NCI-H2196 treated with DMSO at 0.1 percent for 48 hours (cell line): Measurements from ENCODE around the gene NECTIN1.

Experiments
- DNase-seq: peaks from one replicate; lab custom pipeline; 2025; ENCODE audit not compliant: unreplicated experiment; lab: John Stamatoyannopoulos, UW

Gene NECTIN1

DNA sequence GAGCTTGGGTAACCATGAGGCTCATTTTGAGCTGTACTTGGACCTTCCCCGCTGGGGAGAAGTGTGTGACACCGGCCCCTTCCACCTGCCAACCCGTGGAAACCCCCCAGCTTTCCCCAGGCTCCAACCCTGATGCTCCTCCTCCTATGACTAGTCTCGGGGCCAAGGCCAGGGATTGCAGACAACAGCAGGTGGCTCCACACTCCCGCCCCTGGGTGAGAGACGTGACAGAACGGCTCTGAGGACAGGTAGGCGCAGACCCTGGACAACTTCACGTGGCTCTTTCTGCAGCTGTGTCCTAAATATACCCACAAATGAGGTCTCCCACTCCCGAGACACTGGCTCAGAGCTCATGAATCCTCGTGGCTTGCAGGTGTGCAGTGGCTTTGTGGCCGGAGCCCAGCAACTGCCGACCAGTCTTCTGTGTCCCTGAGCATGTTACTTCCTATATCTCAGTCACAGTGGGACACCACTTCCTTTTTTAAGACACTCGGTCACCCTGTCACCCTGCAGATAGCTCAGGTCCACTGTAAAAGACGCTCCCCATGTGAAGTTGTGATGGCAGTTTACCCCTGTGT lies 55.2 kb downstream of the NECTIN1 start:
- DNase-seq = no peak

DNA sequence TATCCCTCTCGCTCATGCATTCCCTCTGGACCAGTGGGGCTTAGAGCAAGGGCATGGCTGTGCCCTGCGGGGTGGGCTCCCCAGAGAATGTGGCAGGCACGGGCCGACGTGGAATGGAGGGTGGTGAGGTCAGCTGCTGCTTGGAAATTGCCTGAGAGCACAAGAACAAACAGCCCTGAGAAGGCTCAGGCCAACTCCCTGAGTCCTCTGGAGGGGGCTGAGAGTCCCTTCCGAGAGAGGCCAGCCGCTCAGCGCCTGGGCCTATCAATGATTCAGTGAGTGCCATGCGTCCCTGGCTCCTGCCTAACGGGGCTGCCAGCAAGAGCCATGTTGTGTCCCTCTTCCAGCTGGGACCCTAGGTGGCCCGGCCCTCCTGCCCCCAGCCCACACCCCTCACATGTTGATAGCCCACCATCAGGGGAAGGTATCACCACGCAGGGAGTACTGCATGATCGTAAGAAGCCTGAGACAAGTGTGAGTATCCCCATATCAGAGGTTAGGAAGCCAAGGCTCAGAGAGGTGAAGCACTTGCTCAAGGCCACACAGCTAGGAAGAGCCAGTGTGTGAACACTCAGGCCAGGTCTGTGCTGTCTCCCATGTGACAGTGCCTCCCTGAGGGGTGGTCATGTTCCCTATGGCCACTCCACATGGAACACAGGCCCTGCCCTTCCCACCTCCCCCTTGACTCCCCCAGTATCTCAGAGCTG lies 55.8 kb downstream of the NECTIN1 start:
- no peak for DNase-seq

DNA sequence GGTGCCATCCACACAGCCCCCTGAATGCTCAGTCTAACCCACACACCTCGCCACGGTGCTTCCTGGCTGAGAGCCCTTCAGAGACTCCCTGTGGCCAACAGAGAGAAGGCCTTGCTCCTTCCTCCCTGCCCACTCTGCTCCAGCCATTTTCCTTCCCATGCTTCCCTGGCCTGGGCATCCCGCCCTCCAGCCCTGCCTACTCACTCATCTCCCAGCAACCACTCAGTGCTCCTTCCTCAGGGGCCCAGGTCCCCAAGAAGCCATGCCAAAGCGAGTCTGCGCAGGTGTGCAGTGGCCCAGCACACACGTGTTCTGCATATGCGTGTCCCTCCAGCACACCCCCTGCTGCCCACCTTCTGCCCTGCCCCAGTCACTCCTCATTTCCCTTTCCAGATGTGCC lies 56.4 kb downstream of the NECTIN1 start:
- DNase-seq = no peak

DNA sequence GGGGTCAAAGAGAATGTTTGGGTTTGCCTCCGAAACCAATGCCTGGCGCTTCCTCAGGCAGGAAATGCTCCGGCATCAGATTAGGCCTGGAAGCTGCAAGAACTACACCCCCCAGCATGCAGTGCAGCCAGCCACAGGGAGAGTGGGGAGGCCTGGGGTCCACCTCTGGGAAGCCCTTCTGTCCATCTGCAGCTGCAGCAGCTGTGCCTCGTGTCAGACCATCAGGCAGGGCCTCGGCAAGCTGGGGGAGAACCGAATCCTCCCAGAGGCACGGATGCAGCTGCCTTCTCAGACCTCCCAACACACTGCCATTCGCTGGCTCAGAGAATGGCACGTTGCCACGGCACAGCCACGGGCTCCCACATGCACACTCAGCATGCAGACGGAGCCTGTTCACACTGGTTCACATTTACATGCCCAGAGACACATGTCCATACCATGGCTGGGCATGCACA lies 57.4 kb downstream of the NECTIN1 start:
- DNase-seq = peak; percentile 39

DNA sequence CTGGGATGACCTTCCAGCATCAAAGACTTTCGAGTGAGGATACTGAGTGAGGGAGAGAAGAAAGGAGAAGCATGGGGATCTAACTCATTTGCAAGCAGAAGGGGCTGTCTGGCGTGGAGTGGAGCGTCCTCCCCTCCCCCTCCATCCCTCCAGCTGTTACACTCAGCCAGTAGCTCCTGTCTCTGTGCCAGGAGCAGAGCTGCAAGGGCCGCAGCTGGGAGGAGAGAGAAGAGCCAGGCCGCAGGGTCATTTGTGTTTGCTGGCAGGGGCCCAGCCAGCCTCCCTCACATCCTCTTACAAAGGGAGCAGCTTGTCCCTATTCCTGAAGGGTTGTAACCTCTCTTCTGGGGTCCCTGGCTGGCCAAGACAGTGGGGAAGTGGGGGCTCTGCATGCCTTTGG lies 57.9 kb downstream of the NECTIN1 start:
- peak; percentile 74 for DNase-seq

DNA sequence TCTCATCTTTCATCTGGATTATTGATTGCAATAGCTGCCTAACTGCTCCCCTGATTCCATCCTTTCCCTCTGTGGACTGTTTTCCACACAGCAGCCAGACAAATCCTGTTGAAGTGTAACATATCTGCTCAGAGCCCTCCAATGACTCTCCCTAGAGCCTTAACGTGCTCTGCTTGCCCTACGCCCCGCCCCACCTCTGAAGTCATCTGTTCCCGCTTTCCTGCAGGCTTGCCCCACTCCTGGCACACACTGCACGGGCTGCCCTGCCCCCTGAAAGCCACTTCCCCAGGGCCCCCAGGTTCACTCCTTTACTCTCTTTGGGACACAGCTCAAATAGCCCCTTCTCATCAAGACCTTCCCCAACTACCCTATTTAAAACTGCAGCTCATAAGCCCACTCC lies 59.5 kb downstream of the NECTIN1 start:
- no peak for DNase-seq

DNA sequence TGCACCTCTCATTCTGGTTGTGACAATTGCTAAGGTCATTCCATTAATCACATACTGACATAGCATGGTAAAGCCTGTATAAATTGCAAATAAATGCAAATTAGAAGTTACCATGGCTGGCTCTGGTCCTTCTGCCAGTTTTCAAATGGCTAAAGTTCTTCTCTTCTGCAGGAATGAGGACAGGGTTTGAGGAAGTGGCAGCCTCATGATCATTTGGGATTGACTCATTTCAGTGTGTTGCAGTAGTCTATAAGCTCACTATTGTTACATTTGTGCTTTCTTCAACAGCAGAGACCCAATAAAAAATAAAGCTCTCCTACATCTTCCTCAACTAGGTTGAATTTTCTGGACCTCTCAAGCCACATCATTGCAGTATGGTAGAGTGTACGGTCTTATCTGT lies 60.3 kb downstream of the NECTIN1 start:
- no peak for DNase-seq

DNA sequence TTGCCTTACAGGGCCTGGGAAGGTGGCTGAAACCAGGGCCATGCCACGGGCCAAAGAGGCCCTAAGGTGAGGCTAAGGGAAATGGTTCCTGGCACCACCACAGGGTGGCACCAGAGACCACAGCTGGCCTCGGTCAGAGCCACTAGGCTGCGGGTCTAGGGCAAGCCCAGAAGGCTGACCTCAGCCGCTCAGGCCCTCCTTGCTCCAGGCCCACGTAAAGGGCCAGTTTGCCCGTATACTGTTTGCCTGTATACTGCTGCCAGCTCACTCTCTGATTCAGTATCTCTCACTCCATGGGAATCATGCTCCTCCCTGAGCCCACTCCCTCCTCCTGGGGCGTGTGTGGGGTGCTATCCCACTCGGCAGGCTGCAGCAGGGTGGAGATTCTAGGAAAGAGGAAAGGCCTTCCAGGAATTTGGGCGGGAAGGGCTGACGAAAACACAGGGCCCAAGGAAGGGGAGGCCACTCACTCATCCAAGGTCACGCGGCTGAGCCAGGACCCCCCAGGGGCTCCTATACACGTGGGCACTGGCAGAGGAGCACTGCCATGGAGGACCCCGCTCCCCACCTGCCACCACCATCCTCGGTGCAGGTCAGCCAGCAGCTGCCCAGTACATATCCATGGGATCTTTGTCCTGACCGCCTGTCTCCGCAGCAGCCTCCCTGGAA lies 62.4 kb downstream of the NECTIN1 start:
- peak; percentile 64 for DNase-seq

DNA sequence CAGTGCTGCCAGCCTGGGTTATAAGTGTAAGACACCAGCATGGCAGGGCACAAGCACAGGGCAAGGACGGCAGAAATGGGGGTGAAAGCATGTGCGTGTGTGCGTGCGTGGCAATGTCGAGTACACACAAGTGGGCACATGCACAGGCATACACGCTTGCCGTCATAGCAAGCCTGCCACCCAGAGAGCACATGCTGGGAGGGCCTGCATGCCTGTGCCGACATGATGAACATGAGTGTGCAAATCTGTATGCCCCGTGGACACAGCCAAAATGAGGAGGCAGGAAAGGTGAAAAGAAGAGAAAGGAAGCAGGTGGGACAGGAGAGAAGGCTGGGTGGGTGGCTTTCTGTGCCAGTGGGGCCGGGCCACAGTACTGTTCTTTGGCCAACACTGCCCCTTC lies 62.9 kb downstream of the NECTIN1 start:
- DNase-seq = no peak

DNA sequence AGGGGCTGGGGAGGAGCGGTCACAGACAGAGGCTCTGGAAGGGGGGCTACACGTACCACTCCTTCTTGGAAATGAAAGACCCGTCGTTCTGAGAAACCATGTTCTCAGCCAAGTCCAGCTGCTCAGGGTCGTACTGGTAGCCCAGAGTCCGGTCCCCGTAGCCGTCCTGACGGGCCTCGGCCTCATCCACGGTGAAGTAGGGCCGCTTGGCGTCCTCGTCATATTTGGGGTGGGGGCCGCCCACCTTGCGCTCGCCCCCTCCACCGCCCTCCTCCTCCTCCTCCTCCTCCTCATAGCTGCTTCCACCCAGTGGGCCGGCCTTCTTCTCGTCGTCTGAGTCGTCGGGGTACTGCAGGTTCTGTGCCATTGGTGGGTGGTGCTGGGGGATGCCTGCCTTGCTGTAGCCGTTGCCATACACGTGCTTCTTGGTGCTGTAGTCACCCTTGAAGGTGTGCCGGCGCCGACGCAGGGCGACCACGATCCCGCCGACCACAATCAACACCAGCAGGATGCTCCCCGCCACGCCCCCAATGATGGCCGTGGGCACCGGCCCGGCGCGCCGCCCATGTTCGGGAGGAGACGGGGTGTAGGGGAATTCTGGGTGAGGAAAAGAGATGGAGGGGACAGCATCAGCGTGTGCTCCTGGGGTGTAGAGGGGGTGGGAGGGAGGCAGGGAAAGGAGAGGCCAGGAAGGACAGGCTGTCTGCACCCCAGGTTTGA lies 64.1 kb downstream of the NECTIN1 start:
- DNase-seq = no peak

DNA sequence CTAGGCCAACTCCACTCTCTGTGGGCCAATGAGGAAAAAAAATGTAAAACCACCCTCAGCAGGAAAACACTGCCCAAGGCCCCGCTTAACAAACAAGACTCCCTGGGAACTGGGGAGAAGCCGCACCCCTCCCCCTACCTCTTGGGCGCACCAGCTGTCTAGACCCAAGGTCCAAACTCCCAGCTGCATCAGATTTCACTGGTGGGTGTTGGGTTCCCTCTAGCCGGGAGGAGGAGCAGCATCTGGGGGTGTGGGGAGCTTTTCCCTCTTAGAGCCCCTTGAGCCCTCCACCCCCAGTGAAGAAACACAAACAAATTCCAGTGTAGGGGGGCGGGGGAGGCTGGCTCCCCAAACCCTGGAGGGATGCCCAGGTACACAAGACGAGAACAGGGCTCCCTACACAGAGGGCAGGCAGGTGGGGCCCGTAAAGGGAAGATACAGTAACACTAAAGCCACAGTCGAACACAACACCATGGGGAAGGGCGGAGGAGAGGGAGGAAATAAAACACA lies 64.9 kb downstream of the NECTIN1 start:
- DNase-seq = peak; percentile 69

DNA sequence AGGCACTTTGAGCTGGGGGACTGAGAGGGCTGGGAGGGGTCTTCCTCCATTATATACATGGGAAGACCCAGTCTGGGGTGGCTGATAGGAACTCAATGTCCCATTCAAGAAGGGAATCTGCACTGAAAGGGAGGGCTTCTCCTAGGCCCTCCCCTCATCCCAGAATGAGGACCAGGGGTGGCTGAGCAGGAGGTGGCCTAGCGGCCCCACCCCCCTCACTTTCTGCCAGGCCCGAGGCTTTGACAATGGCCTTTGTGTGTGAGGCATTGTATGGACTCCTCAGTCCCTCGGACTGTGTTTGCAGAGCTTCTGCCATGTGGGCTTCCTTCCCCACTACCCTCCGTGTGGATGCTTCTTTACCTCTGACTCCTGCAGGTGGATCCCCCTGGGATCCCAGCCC lies 65.7 kb downstream of the NECTIN1 start:
- DNase-seq = no peak

DNA sequence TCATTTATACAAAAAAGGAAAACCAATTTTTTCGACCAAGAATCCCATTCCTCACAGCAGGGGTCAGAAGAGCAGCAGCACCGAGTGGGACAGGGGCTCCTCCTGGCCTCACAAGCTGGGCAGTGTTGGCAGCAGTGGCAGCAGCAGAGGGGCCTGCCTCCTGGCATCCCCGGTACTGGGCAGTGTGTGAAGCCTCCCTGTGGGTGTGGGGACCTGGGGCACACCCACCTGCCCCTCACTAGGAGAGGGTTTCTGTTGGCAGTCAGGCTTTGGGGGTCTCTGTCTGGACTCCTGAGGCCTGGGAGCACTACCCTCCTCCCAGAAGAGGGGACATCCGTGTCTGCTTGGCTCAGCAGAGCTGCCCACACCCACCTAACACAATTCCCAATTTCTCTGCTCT lies 67.8 kb downstream of the NECTIN1 start:
- DNase-seq = no peak

DNA sequence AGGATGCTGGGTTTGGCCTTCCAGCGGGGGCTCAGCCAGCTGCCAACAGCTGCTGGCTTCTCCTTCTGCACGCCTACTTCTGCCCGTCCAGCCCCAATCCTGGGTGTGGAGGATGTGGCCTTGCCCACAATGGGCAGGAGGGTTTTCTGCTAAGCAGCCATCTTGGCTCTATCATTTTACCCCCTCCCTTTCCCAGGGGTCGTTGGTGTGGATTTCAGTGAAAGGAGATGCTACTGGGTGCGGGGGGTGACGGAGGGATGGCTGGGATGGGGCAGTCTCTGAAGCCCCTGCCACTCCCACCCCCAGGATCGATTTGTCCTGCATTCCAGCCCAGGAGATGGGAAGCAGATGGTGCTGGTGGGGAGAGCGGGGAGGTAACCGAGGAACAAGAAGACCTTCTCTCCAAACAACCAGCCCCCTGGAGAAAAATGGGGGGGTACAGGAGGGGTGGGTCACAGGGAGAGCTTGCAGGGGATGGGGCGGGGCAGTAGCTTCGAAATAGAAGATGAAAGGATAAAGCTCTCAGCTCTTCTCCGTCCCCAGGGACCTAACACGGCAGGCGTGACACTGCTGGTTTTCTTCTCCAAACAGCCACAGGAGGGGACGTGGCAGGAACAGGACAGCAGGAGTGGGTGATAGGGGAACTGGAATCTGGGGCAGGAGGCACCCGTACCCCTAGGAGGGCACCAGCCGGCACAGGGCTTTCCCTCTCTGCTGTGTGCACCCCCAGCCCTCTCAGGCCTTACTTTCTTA lies 68.9 kb downstream of the NECTIN1 start:
- DNase-seq = no peak

DNA sequence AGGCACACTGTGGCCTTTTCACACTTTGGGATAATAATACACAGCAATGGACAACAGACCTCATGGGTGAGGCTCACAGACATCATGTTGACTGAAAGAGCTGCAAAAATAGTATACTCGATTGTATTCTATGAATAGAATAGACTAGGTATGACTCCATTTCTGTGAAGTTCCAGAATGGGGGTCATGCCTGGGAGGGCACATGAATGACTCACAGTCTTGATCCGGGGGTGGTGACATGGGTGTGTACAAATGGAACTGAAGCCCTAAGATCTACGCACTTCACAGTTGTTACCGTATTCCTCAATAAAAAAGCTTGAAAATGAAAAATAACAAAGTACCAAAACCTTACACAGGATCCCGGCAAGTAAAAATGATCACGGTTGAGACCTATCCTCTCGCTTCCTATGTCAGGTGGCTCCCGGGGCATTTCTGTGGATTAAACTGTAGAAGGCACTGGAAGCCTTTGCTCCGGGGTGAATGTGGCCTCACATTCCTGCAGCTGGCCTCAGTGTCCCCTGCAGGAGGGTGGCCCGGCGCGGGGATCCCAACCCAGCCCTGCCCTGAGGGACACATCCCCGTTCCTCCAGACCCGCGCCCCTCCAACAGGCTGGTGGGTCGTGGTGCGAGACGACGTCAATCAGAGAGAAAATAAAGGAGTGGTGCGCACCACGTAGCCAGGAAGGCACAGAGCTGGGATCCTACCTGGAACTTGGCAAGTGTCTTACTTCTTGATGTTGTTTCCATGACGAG lies 75.9 kb downstream of the NECTIN1 start:
- DNase-seq = no peak

DNA sequence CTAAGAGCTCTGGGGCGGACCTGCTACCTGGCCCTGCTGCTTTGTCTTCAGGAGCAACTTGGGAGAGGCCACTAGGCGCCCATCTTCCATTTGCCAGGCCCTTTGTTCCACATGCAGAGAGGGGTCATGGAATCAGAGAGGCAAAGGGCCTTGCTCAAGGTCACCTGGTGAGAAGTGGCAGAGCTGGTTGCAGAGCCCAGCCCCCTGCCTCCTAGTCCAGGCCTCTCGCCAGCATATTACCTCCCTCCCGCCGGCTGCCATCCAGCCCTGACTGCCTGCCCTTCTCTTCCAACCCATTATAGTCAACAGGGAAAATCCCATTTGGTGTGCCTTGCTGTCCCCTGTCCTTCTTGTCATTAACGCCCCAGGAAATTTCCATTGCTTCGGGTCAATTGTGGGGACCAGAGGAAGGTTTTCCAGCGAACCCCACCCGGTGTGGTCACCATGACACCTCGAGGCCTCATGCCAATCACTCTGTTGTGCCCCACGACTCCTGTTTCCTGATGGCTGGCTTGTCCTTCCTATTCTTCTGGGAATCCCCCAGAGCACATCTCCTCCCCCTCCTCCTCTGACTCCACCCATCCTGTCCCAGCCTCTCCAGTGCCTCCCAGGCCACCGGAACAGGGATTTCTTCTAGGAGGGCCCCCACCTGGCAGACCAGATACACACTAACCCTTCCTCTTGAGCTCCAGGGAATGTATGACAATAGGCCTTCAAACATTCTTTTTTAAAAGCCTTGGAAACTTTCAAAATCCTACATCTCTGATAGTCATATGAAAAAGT lies 77.0 kb downstream of the NECTIN1 start:
- no peak for DNase-seq

DNA sequence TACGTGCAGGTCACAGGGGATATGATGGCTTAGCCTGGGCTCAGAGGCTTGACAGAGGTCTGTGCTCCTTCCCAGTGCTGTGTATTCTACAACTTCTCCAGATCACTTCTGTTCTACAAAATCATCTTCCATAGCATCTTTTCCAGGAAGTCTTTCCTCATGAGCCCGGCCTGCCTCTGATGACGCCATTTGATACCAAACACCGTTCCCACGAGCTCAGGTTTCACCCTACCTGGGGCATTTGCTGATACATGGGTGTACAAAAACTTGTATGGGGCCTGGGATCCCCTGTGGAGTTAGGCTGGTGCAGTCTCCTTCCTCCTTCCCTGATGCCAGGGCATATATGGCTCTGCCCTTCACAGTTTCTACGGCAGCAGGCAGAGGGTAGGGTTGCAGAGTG lies 78.7 kb downstream of the NECTIN1 start:
- DNase-seq = no peak

DNA sequence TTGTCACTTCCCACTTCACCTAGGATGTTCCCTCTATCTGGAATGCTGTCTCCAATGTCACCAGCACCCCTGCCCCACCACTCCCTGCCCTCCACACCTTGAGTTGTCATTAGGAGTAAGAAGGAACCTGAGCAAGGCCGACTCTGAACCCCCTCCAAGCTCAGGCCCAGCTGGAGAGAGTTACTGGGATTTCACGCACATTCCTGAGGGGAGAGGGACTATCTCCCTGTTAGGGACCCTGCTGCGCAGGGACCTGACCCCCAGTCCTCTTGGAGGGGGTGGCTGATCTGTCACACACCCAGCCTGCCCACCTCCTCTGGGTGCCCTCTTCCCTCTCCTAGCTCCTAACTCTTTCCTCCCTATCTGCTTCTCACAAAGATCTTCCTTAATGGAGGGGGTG lies 81.7 kb downstream of the NECTIN1 start:
- DNase-seq = no peak

DNA sequence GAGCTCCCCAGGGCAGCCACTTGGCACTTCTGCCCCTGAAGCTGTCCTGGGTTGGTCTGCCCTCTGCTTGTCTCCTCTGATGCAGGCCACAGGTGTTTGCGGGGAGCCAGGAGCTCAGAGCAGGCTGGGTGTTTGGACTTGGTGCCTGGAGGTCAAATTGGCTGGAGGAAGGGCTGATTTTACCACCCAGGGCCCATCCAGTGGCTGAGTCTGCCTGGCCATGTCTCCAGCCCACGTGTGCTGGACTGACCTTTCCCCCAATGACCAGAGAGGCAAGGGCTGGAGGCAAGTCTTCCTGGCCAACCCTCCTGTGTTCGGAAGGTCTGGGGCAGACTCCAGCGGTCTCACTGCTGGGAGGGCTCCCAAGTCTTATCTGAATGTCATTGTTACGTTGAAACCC lies 84.0 kb downstream of the NECTIN1 start:
- no peak for DNase-seq
